ENCODE data around the gene MYMX.

Gene MYMX

DNA sequence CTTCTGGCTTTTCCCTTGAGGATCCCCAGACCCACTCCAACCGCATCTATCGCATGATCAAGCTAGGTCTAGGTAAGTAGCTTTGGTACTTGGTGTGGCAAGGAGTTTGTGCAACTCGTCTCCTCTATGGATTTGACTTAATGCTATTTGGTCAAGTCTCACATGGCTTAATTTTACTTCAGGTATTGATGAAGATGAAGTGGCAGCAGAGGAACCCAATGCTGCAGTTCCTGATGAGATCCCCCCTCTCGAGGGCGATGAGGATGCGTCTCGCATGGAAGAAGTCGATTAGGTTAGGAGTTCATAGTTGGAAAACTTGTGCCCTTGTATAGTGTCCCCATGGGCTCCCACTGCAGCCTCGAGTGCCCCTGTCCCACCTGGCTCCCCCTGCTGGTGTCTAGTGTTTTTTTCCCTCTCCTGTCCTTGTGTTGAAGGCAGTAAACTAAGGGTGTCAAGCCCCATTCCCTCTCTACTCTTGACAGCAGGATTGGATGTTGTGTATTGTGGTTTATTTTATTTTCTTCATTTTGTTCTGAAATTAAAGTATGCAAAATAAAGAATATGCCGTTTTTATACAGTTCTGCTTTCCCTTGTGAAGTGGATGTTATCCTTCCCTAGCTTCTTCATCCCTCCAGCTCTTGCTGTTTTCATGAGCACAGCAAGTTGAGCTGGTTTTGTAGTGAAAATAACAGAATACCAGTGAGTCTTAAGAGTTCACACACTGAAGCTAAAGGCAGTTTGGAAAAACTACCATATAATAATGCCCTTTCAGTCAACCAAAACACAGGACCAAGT, 36.8 kb downstream of the MYMX start:
- FAIRE-seq: no peak

DNA sequence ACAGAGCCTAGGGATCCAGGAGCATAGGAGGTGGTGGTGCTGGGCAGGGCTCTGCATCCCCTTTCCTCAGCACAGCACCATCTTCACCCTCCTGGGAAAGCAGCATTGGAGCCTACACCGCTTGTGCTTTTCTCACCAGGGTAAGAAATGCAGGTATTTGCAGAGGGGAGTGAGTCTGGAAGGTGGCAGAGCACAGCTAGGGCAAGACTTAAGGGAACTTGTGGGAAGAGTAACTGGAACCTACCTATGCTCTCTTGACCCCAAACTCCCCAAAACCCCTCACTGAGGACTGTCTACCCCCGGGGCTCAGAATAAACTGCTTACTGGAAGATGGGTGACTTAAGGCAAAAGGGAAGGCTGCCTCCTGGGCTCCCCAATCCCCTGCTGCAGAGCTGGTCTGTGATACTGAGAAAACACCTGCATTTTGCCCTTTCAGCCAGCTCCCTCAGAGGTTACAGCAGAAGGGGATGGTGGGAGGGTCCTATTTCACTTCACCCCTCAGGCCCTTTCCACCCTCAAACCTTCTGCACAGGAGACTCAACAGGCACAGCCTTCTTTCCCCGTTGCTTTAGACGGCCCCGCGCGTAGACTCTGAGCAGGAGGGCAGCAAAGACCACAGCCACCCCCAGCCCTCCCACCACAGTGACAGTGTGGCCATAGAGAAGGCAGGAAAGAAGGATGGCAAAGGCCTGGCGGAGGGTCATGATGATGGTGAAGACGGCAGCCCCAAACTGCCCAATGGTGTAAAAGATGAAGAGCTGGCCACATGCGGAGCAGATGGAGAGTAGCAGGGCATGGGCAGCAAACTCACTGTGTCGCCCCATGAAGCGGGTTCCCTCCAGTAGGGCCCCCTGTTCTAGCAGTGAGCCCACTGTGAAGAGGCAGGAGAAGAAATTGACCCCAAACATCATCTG, 37.7 kb downstream of the MYMX start:
- no peak for FAIRE-seq

DNA sequence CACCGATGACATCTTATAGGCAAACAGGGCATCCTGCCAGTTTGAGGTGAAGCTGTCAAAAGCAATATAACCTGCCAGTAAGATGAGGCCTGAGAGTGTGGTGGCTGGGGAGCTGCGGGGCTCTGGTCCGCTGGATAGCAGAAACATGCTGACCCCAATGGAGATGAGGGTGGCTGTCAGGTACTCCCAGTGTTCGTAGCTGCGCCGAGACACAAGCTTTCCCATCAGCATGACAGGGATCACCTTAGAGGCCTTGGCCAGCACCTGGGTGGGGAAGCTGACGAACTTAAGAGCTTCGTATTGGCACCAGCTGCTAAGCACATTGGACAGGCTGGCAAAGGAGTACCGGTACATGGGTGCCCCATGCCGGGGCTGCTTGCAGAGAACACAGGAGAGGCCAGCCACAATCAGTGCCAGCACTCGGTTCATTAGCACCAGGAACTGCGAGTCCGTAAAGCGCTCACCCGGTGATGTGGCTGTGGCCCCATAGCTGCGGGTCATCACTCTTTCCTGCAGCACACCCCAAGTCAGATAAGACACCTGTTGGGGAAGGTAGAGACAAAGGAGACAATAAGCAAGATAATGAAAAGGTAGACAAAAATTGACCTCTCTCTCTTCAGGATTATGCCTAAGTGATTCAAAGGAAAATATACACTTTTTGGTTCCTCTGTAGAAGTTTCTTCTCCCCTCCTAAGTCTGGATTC, 38.5 kb downstream of the MYMX start:
- FAIRE-seq: no peak

DNA sequence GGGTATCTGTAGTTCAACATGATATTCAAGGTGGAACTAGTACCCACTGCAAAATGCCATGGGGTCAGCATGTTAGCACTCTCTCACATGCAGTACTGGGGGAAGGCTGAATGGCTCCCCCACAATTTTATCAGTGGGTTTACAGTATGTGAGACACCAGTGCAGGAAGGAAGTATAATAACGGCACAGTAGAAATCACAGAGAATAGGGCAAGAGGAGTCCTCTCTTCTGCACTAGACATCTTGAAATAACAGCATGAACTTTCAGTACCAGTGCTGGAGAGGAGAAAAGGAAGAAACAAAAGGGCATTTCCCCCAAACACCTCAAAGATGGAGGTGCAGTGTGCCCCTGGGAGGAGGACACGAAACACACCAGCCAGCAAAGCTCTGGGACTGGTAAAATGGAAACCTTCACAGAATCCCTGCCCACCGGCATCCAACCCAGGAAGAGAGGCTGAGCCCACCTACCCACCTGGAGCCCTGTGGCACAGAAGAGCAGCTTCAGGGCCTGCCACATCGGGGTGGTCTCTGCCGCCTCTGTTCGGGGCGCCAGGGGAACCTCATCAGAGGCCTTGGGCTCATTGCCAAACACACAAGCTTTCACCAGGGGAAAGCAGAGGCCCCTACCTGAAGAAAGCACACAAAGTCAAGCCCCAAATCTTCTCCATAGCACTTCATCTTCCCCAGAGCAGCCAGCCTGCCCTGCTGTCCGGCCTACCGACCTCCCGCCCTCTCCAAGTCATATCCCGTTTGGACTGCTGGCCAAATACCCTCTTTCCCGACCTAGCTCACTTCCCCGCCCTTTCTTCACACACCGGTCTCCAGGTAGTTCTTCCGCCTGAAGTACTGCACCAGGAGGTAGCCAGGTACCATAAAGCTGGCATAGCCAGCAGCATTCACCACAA, 39.4 kb downstream of the MYMX start:
- no peak for FAIRE-seq

DNA sequence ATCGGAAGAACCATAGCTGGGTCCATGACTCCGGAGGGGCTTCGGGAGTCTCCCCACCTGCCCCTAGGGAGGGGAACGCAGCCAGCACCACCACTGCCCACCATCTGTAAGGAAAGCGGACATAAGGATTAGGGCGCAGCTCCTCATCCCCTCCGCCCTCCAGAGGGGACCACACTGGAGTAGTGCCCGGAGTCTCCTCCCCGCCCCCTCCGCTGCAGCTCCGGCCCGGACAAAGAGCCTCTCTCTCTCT, 40.0 kb downstream of the MYMX start:
- FAIRE-seq: no peak

DNA sequence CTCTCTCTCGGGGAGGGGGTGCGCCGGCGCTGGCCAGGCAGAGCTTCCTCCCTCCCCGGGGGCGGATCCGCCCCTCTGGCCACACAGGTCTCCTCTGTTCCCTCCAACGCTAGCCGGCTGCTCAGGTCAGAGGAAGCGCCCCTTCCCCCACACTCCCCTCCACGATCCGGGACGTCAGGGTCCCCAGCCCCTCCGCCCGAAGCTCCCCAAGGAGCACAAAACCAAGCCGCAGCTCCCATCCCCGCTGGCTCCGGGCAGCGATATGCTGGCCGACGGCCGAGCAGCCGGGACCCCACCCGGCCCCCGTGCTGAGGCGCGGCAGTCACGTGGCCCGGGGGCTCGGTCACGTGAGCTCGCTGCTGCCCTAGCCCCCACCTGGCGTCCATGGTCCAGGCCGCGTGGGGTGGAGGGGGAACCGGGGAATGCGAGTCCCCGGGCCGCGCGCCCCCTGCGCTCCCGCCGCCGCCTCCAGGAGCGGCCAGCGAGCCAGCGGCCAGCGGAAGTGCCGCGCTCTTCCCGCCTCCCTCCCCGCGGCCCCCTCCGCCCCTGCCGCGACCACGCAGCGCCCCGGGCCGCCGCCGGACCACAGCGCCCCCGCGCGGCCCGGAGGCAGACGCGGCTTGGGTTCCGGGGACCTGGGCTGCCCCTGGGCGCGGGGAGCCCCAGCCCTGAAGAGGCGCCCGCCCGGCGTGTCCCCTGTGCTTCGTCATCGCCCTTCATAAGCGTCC, 40.5 kb downstream of the MYMX start, which contains the start of gene SLC35B2:
SLC35B2 (minus strand) TSS at position 504 of the 728 bp plus-strand sequence; CDS start at position 386, 118 bp downstream.
- FAIRE-seq: no peak

DNA sequence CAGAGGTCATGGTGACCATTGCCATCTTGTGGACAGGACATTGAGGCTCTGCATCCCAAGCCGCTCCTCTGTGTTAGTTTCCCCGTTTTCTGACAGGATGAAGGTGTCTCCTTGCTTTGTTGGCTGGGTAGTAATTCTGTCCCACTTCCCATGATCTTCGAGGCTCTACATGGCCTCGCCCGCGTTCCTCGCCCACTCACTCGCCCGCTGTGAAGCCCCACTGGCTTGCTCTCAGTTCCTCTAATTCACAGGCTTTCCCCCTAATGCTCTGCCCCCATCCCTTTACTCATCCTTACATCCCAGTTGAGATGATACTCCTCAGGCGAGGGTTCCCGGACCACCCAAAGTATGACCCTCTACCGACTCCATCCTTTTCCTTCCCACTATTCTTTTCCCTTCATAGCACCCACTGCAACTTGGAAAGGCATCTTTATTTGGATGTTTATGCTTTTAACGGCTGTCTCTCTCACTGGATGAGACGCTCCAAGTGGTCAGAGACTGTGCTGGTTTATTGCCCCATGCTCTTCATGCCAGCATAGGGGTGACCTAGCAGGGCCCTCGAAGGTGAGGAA, 41.1 kb downstream of the MYMX start:
- FAIRE-seq: no peak

DNA sequence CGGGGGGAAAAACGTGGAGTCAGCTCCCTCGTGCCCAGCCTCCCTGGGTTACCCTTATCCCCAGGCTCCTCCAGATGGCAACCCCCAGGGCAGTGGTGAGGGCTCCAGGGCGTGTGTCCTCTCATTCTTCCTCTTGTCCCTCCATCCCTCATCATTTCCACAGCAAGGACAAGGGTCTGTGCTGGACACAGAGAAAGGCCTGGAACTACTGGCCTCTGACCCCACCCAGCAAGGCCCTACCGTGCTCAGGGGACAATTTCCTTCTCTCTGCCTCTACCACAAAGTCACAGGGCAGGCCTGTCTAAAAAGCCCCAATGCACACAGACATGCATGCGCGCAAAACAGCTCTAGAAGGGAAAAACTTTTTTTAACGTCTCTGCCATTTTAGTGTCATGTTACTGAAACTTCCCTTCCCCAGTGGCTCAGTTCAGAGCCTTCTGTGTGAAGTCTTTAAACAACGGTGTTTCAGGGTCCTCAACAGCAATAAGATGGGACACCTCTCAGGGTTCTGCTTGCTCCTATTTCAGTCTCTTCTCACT, 41.7 kb downstream of the MYMX start:
- FAIRE-seq: no peak

DNA sequence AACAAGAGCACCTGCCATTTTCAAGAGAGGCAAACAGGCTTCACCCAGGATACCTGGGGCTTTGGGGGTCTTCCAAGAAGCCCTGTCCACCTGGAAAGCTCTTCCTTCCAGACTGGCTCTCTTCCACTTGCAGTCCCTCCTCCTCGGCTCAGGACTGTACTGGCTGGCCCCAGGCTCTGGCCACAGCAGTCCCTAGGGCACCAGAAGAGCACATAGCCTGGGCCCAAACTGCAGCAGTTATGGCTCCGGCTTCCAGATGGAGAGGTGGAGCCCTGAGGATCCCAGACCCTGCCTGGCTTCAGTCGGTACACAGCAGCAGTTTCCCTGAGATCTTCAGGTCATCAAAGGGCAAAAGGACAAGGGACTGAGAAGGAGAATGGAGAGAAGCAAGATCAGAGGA, 42.2 kb downstream of the MYMX start:
- FAIRE-seq: no peak

DNA sequence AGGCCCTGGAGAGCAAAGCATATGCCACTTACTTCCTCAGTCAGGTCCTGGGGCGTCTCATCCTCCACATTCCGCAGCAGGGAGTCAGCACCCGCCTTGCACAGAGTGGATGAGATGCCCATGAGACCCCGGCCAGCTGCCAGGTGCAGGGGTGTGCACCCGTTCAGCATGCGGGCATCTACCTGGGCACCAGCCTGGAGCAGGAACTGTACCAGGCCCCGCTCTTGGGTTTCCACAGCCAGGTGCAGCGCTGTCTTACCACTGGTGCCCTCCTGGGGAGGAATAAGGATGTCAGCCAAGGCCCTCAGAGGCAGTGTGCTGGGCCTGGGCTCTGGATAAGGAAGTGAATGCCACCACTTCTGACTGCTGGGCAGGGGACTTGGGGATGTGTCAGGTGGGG, 43.3 kb downstream of the MYMX start:
- FAIRE-seq: no peak

DNA sequence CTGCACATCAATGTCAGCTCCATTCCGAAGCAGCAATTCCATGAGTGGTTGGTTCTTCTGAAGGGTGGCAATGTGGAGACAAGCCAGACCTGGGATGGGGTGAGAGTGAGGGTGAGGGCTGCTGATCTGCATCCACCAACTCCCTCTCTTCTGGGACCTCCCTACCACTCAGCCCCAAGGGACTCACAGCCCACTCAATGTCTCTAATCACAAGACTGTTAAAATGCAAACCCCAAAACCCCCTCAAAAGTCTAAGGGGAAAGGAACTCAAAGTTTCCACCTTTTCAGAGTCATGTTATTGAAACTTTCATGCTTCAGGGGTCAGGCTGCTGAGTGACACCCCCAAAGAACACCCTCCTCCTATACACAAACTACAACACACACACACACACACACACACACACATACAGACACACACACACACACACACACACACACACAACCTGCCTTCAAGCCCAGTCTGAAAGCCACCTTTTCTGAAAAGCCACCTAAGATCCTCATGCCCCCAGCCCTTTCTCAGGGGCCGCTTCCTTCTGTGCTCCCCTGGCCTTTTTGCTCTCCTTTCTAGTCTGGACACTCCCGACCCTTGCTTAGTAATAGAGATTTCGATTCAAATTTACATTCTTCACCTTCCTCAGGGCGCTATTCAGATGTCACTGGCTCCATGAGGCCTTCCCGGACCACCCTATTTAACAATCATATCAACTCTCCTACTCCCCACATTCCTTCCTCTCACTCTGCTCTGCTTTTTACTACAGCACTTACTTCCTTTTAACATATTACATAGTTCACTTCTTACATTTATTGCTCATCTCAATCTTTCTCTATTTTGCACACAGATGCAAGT, 43.9 kb downstream of the MYMX start:
- no peak for FAIRE-seq

DNA sequence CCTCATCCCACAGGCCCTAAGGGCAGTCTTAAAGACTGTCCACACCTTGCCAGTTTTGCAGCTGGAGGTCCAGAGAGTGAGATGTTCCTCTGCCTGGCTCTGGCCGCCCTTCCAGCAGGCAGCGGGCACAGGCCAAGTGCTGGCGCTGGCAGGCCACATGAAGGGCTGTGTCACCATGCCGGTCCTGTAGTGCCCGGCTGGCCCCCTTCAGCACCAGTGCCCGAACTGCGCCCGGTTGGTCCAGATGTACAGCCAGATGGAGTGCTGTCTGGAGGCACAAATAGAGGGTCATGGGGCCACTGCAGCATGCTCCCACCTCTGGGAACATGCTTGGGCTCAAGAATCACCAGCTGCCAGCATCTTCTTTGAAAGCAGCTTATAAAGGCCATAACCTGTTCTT, 44.9 kb downstream of the MYMX start:
- FAIRE-seq: no peak

DNA sequence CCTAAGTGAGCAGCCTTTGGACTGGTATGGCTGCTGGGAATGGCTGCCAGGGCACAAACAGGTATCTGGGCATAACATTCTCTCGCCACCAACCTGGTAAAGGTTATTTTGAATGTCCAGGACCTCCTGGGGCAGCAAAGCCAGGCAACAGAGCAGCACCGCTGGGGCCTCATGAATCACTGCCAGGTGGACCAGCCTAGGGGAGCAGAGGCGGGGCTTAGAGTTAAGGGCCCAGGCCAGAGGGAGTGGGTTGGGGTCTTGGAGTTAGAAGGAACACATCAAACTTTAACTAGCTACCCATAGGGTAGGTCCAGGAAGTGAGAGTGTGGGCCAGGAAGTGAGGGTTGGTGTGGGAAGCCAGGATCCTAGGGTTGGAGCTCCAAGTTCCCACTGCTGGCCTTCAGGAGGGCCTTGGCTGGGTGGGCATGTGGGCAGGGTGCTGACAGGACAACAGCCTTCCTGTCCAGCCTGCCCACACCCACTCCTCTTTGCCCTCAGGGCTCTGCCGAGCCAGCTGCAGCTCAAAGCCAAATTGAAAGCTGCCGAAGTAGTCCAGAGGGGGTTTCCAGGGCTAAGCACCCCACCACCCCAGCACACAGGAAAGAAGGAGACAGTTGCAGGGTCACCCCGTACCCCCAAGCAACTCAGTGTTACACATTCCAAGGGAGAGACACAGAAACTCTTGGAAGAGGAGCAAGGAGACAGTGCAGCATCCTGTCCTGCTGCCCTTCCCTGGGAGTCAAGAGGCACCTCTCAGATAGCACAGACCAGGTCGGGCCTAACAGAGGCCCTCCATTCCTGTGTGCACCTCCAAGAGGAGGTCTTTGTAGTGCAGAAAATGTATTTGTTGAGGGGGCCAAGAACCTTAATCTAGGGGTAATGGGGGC, 46.0 kb downstream of the MYMX start:
- no peak for FAIRE-seq

DNA sequence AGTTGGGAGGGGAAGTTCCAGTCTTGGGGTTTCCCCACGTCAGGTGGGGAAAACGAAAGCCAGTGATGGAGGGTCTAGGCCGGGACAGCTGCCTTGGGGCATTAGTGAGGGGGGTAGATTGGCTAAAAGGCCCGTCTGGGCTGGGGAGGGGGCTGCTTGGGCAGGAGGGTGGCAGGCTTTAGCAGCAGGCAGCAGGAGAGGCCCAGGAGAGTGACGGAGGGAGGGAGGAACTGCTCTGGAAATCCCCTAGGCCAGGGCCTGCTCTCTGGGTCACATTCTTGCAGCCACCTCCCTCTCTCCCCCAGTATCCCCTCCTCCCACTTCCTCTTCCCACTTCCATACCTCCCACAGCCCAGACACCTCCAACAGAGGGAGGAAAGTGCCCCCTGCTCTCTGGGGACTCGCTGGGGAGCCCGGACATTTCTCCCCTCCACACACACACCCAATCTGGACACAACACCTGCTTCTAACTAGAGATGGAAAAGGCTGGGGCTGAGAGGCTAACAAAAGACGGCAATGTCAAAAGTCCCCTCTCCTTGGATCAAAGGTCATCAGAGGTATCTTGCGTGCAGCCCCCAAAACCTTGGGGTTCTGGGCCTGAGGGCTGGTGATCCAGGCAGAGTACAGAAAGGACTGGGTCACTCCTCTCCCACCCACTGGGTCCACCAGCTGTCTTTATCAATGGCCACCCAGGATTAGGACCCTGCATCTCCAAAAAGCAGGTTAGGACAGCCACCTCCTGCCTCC, 46.8 kb downstream of the MYMX start:
- no peak for FAIRE-seq

DNA sequence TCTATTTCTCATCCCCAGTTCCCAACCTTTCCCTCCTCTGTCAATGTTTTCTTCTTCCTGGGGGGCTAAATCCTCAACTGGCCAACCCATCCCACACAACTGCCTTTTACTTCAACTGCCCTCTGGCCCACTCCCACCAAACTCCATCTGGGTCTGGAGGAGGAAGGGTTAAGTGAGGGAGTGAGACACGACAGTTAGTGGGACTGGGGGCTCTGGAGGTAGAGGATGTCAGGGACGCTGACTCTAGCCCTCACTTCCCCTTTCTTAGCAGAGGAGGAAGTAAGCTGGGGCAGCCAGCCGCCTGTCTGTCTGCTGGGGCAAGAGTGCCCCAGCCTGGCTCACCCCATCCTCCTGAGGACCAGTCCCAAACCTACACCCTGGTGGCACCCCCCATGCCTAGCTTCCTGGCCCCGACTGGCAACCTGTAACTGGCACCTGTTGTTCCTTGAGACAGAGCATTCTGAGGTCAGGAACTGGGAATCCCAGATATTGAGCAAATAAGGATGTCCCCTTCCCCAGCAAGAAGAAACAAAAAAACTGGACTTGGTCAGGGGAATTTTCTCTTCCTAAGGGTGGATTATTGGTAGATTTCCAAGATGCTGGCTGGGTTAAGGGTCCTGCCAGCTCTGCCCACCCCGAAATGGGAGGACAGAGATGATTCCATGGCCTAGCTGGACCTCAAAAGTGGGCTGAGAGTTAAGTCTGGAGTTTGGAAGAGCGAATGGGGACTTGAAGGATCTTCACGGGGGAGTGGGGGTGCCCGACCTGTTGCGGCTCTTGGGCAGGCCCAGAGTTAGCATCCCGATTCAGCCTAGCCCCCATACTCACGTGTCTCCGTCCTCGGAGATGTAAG, 47.7 kb downstream of the MYMX start:
- no peak for FAIRE-seq

DNA sequence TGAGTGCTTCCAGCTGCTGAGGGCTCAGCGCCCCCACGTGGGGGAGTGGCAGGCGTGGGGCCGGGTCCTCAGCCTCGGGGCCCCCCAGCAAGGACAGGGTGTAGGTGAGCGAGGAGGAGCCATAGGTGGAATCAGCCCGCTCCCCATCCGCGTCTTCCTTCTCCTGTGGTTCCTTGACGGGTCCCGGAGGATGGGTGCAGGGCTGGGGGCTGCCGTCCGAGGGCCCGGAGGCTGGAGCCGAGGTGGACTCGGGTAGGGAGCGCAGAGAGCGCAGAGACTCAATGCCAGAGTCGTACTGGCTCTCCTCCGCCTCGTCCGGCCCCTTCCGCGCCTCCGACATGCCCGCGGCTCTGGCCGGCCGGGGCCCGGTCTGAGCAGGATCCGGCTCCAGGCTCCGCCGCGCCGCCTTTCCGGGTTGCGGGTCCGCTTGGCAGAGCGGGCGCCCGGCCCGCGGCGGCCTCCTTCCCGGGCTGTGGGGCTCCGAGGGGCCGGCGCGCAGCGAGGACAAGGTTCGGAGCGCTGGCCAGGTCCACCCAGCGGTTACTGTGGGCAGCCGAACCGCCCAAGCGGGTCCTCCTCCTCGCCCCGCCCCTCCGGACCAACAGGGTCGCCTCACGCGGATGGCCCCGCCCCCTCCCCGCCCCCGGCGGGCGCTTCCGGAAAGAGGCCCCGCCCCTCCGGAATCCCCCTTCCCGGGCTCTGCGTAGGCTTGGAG, 48.4 kb downstream of the MYMX start, which contains the start of gene NFKBIE:
NFKBIE (minus strand) TSS at position 545 of the 715 bp plus-strand sequence; CDS start at position 340, 205 bp downstream.
- FAIRE-seq: no peak

Data from colon (tissue), 2 donors.